Rectal smooth muscle tissue (tissue), 1 donor: ENCODE measurements around the gene SLC35F3.

Experiments
- H3K27ac ChIP-seq: one replicate; pipeline ENCODE4 v1.7.0; 2013; ENCODE audit warnings: low read depth, low read length, inconsistent platforms
- H3K27me3 ChIP-seq: one replicate; pipeline ENCODE4 v1.7.0; 2013; ENCODE audit warnings: low read length; ENCODE audit not compliant: control insufficient read depth, insufficient read depth
- H3K36me3 ChIP-seq: one replicate; pipeline ENCODE4 v1.7.0; 2013; ENCODE audit warnings: low read length; ENCODE audit not compliant: control insufficient read depth, insufficient read depth
- H3K4me1 ChIP-seq: one replicate; pipeline ENCODE4 v1.7.0; 2013; ENCODE audit warnings: low read length; ENCODE audit not compliant: control insufficient read depth, insufficient read depth
- H3K4me3 ChIP-seq: one replicate; pipeline ENCODE4 v1.7.0; 2013; ENCODE audit warnings: low read length
- H3K9ac ChIP-seq: one replicate; pipeline ENCODE4 v1.7.0; 2013; ENCODE audit warnings: low read length

Gene SLC35F3

GRCh38 chr1:234270093-234270492 lies 365.6 kb downstream of the SLC35F3 start:
- Histone ChIP-seq H3K4me1 (no peaks in the 10 kb centered on the region), H3K27me3 (no peaks in the 10 kb centered on the region), H3K27ac (no peak overlapping the region), H3K4me3 (no peak overlapping the region), H3K9ac (no peak overlapping the region), H3K36me3 (no peaks in the 10 kb centered on the region)

- Histone ChIP-seq H3K27me3 (no peaks in the 10 kb centered on the region), H3K4me1 (no peaks in the 10 kb centered on the region), H3K27ac (no peak overlapping the region), H3K4me3 (no peak overlapping the region), H3K36me3 (no peaks in the 10 kb centered on the region), H3K9ac (no peak overlapping the region)
Observed at GRCh38 chr1:234270581-234271242, 366.2 kb downstream of the SLC35F3 start.

- no peaks in the 10 kb centered on the region for H3K36me3 ChIP-seq
- no peak overlapping the region for H3K9ac ChIP-seq
- no peaks in the 10 kb centered on the region for H3K4me1 ChIP-seq
- no peaks in the 10 kb centered on the region for H3K27me3 ChIP-seq
- no peak overlapping the region for H3K4me3 ChIP-seq
- H3K27ac ChIP-seq = no peak overlapping the region
Observed at GRCh38 chr1:234271243-234271606, 366.7 kb downstream of the SLC35F3 start.

- Histone ChIP-seq H3K36me3 (no peaks in the 10 kb centered on the region), H3K27ac (no peak overlapping the region), H3K9ac (no peak overlapping the region), H3K4me1 (no peaks in the 10 kb centered on the region), H3K27me3 (no peaks in the 10 kb centered on the region), H3K4me3 (no peak overlapping the region)
Observed at GRCh38 chr1:234272656-234273312, 368.3 kb downstream of the SLC35F3 start.

GRCh38 chr1:234273981-234274380 lies 369.5 kb downstream of the SLC35F3 start:
- Histone ChIP-seq H3K4me3 (no peak overlapping the region), H3K4me1 (no peaks in the 10 kb centered on the region), H3K9ac (no peak overlapping the region), H3K27me3 (no peaks in the 10 kb centered on the region), H3K27ac (no peak overlapping the region), H3K36me3 (no peaks in the 10 kb centered on the region)

GRCh38 chr1:234276151-234276788 lies 371.8 kb downstream of the SLC35F3 start:
- Histone ChIP-seq H3K9ac (no peak overlapping the region), H3K27ac (no peak overlapping the region), H3K4me1 (no peaks in the 10 kb centered on the region), H3K4me3 (no peak overlapping the region), H3K27me3 (no peaks in the 10 kb centered on the region), H3K36me3 (no peaks in the 10 kb centered on the region)

GRCh38 chr1:234277161-234277868 lies 372.8 kb downstream of the SLC35F3 start:
- H3K4me3 ChIP-seq = no peak overlapping the region
- H3K36me3 ChIP-seq = no peaks in the 10 kb centered on the region
- H3K27ac ChIP-seq = no peak overlapping the region

GRCh38 chr1:234279021-234279420 lies 374.5 kb downstream of the SLC35F3 start:
- Histone ChIP-seq H3K27ac (no peak overlapping the region), H3K27me3 (no peaks in the 10 kb centered on the region), H3K9ac (no peak overlapping the region), H3K4me3 (no peak overlapping the region), H3K36me3 (no peaks in the 10 kb centered on the region), H3K4me1 (no peaks in the 10 kb centered on the region)

More at GRCh38 chr1:234277161-234277868, 372.8 kb downstream of the SLC35F3 start:
- Histone ChIP-seq H3K9ac (no peak overlapping the region), H3K4me1 (no peaks in the 10 kb centered on the region), H3K27me3 (no peaks in the 10 kb centered on the region)

GRCh38 chr1:234280500-234280899 lies 376.0 kb downstream of the SLC35F3 start:
- Histone ChIP-seq H3K27me3 (no peaks in the 10 kb centered on the region), H3K27ac (no peak overlapping the region), H3K4me3 (no peak overlapping the region), H3K36me3 (no peaks in the 10 kb centered on the region), H3K4me1 (no peaks in the 10 kb centered on the region), H3K9ac (no peak overlapping the region)

- no peak overlapping the region for H3K27ac ChIP-seq
- H3K4me1 ChIP-seq = no peaks in the 10 kb centered on the region
- no peaks in the 10 kb centered on the region for H3K36me3 ChIP-seq
- H3K9ac ChIP-seq = no peak overlapping the region
- no peaks in the 10 kb centered on the region for H3K27me3 ChIP-seq
- no peak overlapping the region for H3K4me3 ChIP-seq
Observed at GRCh38 chr1:234281826-234282489, 377.5 kb downstream of the SLC35F3 start.

GRCh38 chr1:234286206-234286605 lies 381.7 kb downstream of the SLC35F3 start:
- H3K9ac ChIP-seq = no peak overlapping the region
- no peak overlapping the region for H3K27ac ChIP-seq

GRCh38 chr1:234288946-234289345 lies 384.5 kb downstream of the SLC35F3 start:
- no peaks in the 10 kb centered on the region for H3K36me3 ChIP-seq
- H3K27me3 ChIP-seq = no peaks in the 10 kb centered on the region
- H3K9ac ChIP-seq = no peak overlapping the region
- no peaks in the 10 kb centered on the region for H3K4me1 ChIP-seq
- no peak overlapping the region for H3K4me3 ChIP-seq
- H3K27ac ChIP-seq = no peak overlapping the region

More at GRCh38 chr1:234286206-234286605, 381.7 kb downstream of the SLC35F3 start:
- H3K27me3 ChIP-seq = no peaks in the 10 kb centered on the region
- no peaks in the 10 kb centered on the region for H3K36me3 ChIP-seq
- no peaks in the 10 kb centered on the region for H3K4me1 ChIP-seq
- H3K4me3 ChIP-seq = no peak overlapping the region
